Fibroblast of villous mesenchyme (primary cell): ENCODE data around the gene ZNF490. TPM values are rescaled to one million over a fixed set of nuclear protein-coding genes. Genes with fewer than 3 reads are reported as not detected.
"Not testable (repeated sequence)": the region's sequence is repeated elsewhere in the genome, so short reads cannot be mapped to it uniquely, and the experiment has no call there.

ENCODE experiments used
- DNase-seq: peaks from one replicate; pipeline ENCODE4 v3.0.0-alpha.2; 2010; ENCODE audit warnings: low read depth
- H3K4me3 ChIP-seq: 2 replicates; pipeline ENCODE4 v1.5.1; 2011; ENCODE audit warnings: low read depth, mild to moderate bottlenecking, low read length
- CTCF ChIP-seq: IDR thresholded peaks from 2 replicates; pipeline ENCODE4 v1.5.1; 2012; ENCODE audit warnings: low read depth, mild to moderate bottlenecking, low read length; ENCODE audit not compliant: insufficient read depth
- total RNA-seq: library from RNA; depleted of rRNA; stranded (reverse); fragments of >200 nt; gene quantifications from 2 replicates; pipeline ENCODE4 v1.2.3, GENCODE V29; 2012

ZNF490 gene
- total RNA-seq, 1 donor, result 7.8 TPM

DNA sequence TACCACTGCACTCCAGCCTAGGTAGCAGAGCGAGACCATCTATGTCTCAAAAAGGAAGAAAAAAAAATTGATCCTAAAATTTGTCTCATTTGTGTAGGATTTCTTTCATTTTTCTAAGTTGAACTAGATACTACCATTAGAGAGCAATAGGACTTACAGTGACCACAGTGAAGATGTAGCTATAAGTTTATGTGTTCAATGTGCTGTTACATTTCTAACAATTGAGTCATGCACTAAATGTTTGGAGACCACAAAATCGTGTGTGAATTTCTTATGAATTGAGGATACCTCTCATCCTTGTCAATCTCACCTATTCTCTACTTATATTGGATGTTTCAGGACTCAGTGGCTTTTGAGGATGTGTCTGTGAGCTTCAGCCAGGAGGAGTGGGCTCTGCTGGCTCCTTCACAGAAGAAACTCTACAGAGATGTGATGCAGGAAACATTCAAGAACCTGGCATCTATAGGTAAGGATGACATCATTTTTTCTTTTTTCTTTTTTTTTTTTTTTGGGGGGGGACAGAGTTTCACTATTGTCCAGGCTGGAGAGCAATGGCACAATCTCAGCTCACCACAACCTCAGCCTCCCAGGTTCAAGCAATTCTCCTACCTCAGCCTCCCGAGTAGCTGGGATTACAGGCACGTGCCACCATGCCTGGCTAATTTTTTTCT lies 12.9 kb upstream of the ZNF490 start:
- DNase-seq, result no peak
- no peak for TF ChIP-seq CTCF
- no peak overlapping the region for H3K4me3 ChIP-seq

- DNase-seq, H3K4me3 ChIP-seq: not testable (repeated sequence)
These were observed 10.8 kb upstream of the ZNF490 start for GRCh38 chr19:12621253-12622024.

DNA sequence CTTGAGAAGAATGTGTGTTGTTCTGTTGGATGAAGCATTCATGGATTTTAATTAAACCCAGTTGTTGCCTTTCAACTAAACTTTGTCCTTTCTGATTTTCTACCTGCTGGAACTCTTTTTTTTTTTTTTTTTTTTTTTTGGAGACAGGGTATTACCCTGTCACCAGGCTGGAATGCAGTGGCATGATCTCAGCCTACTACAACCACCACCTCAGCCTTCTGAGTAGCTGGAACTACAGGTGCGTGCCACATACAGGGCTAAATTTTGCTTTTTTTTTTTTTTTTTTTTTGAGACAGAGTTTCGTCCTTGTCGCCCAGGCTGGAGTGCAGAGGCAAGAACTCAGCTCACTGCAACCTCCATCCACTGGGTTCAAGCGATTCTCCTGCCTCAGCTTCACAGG lies 7.0 kb upstream of the ZNF490 start:
- H3K4me3 ChIP-seq, result no peak overlapping the region
- no peak for DNase-seq
- no peak for TF ChIP-seq CTCF

GRCh38 chr19:12611361-12611699 lies 717 bp upstream of the ZNF490 start:
- DNase-seq, result peak; percentile 81
- no peak for TF ChIP-seq CTCF
- peak overlapping the region; percentile 100 for H3K4me3 ChIP-seq

DNA sequence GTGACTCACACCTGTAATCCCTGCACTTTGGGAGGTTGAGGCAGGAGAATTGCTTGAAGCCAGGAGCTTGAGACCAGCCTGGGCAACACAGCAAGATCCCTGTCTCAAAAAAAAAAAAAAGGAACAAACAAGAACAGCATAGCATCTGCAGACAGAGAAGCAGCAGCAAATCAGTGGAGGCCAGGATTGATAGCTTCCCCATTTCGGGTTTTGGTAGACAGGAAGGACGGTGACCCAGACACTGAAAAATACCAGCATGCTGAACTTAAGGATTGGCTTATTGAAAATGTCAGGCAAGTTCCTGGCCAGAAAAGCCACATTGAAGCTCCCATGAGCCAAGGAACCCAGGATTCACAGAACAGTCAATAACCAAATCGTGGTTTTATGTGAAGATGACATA lies 3.0 kb downstream of the ZNF490 start:
- no peak overlapping the region for H3K4me3 ChIP-seq
- TF ChIP-seq CTCF, result no peak
- no peak for DNase-seq

DNA sequence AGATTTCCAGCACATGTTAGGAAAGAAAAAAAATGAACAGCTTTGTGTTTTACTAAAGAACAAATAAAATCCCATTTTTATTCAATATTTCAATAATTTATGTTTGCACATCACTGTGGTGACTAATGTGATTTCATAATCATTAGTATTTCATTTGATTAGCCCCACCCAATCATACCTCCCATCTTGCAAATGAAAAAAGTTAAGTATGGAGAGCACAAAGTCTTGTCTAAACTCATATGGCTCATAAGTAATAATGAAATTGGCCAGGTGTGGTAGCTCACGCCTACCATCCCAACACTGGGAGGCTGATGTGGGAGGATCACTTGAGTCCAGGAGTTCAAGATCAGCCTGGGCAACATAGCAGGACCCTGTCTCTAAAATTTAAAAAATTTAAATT lies 3.8 kb downstream of the ZNF490 start:
- no peak for TF ChIP-seq CTCF
- DNase-seq, result no peak
- H3K4me3 ChIP-seq, result no peak overlapping the region

DNA sequence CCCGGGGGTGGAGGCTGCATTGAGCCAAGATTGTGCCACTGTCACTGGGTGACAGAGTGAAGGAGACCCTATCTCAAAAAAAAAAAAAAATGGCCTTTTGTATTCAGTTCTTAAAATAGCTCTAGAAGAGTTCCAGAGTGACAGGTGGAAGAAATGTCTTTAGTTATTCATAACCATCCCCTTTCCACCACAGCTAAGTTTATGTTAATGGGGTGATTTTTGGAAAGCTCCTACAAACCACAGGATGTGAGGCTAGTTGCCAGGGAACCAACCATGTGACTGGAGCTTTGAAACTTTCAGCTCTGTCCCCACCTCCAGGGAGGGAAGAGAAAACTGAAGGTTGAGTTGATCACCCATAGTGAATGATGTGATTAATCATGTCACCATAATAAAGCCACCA lies 6.9 kb downstream of the ZNF490 start:
- peak; percentile 16 for DNase-seq
- H3K4me3 ChIP-seq, result no peak overlapping the region
- TF ChIP-seq CTCF, result no peak
